ENCODE data around the gene CATSPERD.
A peak's percentile ranks its signal among the peaks of the same experiment; 100 is the strongest.

CATSPERD gene

GRCh38 chr19:5680084-5680436, 40.4 kb upstream of the CATSPERD start:
- TF ChIP-seq, protein P1, sequence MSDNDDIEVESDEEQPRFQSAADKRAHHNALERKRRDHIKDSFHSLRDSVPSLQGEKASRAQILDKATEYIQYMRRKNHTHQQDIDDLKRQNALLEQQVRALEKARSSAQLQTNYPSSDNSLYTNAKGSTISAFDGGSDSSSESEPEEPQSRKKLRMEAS (IDR thresholded peaks at IDR 0.05; ENCODE audit: low read depth, low read length): no peak
- TF ChIP-seq POLR2A (IDR thresholded peaks at IDR 0.05; ENCODE audit: extremely low read depth, insufficient read length): no peak
- no peak for TF ChIP-seq MYC (IDR thresholded peaks at IDR 0.05; ENCODE audit: low read depth, low read length)
- TF ChIP-seq, protein P2, sequence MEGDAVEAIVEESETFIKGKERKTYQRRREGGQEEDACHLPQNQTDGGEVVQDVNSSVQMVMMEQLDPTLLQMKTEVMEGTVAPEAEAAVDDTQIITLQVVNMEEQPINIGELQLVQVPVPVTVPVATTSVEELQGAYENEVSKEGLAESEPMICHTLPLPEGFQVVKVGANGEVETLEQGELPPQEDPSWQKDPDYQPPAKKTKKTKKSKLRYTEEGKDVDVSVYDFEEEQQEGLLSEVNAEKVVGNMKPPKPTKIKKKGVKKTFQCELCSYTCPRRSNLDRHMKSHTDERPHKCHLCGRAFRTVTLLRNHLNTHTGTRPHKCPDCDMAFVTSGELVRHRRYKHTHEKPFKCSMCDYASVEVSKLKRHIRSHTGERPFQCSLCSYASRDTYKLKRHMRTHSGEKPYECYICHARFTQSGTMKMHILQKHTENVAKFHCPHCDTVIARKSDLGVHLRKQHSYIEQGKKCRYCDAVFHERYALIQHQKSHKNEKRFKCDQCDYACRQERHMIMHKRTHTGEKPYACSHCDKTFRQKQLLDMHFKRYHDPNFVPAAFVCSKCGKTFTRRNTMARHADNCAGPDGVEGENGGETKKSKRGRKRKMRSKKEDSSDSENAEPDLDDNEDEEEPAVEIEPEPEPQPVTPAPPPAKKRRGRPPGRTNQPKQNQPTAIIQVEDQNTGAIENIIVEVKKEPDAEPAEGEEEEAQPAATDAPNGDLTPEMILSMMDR (IDR thresholded peaks at IDR 0.05; ENCODE audit: low read depth, low read length): no peak
- no peak for DNase-seq (ENCODE audit: low read depth)

GRCh38 chr19:5680437-5681368, 39.7 kb upstream of the CATSPERD start, which contains the start of the genes HSD11B1L and MICOS13:
Gene HSD11B1L, plus strand, starts transcription at chr19:5681027. Its CDS starts 3,806 bp downstream, at chr19:5684833.
Gene MICOS13, minus strand, starts transcription at chr19:5680516. Its CDS starts 30 bp downstream, at chr19:5680486.
- peak within 1 kb of the TSS; percentile 86 for H3K4me3 ChIP-seq (ENCODE audit: low read depth, low read length)
- DNase-seq (ENCODE audit: low read depth): peak; percentile 97
- TF ChIP-seq, protein P1 (IDR thresholded peaks at IDR 0.05; ENCODE audit: low read depth, low read length): peak; percentile 88
- TF ChIP-seq MYC (IDR thresholded peaks at IDR 0.05; ENCODE audit: low read depth, low read length) (peak; percentile 79), POLR2A (IDR thresholded peaks at IDR 0.05; ENCODE audit: extremely low read depth, insufficient read length) (peak; percentile 60)
- TF ChIP-seq, protein P2 (IDR thresholded peaks at IDR 0.05; ENCODE audit: low read depth, low read length): no peak

More at GRCh38 chr19:5680084-5680436, 40.4 kb upstream of the CATSPERD start:
- H3K4me3 ChIP-seq (ENCODE audit: low read depth, low read length): peak overlapping the region; percentile 86

- DNase-seq (ENCODE audit: low read depth): no peak
- no peak overlapping the region for H3K4me3 ChIP-seq (ENCODE audit: low read depth, low read length)
- no peak for TF ChIP-seq MYC (IDR thresholded peaks at IDR 0.05; ENCODE audit: low read depth, low read length)
- no peak for TF ChIP-seq POLR2A (IDR thresholded peaks at IDR 0.05; ENCODE audit: extremely low read depth, insufficient read length)
- TF ChIP-seq, protein P1 (IDR thresholded peaks at IDR 0.05; ENCODE audit: low read depth, low read length): no peak
- TF ChIP-seq, protein P2 (IDR thresholded peaks at IDR 0.05; ENCODE audit: low read depth, low read length): no peak
Observed at GRCh38 chr19:5681391-5682106, 38.9 kb upstream of the CATSPERD start.

GRCh38 chr19:5682107-5682482, 38.3 kb upstream of the CATSPERD start:
- no peak overlapping the region for H3K4me3 ChIP-seq (ENCODE audit: low read depth, low read length)
- DNase-seq (ENCODE audit: low read depth): no peak
- TF ChIP-seq, protein P2 (IDR thresholded peaks at IDR 0.05; ENCODE audit: low read depth, low read length): no peak
- TF ChIP-seq POLR2A (IDR thresholded peaks at IDR 0.05; ENCODE audit: extremely low read depth, insufficient read length) (no peak), MYC (IDR thresholded peaks at IDR 0.05; ENCODE audit: low read depth, low read length) (no peak)
- TF ChIP-seq, protein P1 (IDR thresholded peaks at IDR 0.05; ENCODE audit: low read depth, low read length): no peak

DNA sequence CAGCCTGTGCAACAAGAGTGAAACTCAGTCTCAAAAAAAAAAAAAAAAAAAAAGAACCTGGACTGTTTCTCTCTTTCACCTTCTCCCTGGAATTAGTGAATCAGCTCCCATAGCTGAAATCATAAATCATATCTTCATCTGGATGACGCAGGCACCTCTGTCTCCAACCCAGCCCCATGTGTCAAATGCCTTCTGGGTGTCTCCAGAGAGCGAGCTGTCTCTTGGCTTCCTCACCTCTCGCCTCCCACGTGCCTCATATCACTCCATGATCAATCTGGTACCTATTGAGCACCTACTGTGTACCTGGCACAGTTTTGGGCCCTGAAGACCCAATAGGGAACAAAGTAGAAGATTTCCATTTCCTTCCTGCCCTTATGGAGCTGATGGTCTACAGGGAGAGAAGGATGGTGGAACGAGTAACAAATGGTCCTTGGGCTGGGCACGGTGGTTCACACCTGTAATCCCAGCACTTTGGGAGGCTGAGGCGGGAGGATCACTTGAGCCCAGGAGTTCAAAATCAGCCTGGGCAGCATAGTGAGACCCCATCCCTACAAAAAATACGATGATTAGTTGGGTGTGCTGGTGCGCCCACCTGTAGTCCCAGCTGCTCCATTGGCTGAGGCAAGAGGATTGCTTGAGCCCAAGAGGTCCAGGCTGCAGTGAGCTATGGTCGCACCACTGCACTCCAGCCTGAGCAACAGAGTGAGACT, 37.1 kb upstream of the CATSPERD start:
- DNase-seq (ENCODE audit: low read depth): no peak

More for the DNA sequence above, 37.1 kb upstream of the CATSPERD start:
- no peak overlapping the region for H3K4me3 ChIP-seq (ENCODE audit: low read depth, low read length)
- TF ChIP-seq, protein P1 (IDR thresholded peaks at IDR 0.05; ENCODE audit: low read depth, low read length): no peak
- TF ChIP-seq POLR2A (IDR thresholded peaks at IDR 0.05; ENCODE audit: extremely low read depth, insufficient read length) (no peak), MYC (IDR thresholded peaks at IDR 0.05; ENCODE audit: low read depth, low read length) (no peak)
- TF ChIP-seq, protein P2 (IDR thresholded peaks at IDR 0.05; ENCODE audit: low read depth, low read length): no peak
